NCI-H446 treated with DMSO at 0.1 percent for 48 hours (cell line): ENCODE results near the gene RIPOR3.

ENCODE experiments used
- DNase-seq: peaks from one replicate; lab custom pipeline; 2025; lab: John Stamatoyannopoulos, UW

The RIPOR3 gene

DNA sequence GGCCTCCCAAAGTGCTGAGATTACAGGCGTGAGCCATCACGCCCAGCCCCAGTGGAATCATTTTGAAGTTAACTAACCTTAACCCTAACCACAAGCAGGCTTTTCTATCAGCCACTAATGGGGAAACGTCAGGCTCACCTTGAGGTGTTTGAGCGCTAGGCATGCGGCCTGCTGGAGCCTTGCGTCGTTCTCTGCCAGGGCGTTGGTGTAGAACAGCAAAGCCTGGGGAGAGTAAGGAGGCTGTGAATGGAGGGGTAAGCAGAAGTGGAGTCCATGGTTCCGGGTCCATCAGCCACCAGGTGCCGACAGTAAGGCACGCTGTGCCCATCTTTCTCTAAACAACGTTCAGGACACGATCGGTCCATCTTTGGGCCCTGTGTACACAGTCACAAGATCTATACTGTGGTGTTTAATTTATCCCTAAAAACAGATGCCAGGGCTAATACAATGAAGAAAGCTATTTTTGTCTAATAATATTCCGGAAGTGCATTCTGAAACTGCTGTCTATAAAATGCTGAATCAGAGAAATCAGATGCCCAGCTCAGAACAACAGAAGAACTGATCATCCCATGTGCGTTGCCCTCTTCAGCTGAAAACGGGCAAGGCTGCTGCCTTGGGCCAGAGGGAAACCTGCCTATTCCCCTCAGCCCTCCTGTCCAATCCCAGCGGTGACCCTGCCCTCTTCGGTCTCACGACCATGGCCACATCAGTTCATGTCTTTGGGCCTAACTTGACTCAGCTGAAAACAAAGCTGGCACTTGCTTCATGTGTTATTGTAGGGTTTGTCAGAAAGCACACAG, 101.6 kb downstream of the RIPOR3 start:
- DNase-seq: no peak

- no peak for DNase-seq
Measured at GRCh38 chr20:50588034-50588736, 103.2 kb downstream of the RIPOR3 start.

DNA sequence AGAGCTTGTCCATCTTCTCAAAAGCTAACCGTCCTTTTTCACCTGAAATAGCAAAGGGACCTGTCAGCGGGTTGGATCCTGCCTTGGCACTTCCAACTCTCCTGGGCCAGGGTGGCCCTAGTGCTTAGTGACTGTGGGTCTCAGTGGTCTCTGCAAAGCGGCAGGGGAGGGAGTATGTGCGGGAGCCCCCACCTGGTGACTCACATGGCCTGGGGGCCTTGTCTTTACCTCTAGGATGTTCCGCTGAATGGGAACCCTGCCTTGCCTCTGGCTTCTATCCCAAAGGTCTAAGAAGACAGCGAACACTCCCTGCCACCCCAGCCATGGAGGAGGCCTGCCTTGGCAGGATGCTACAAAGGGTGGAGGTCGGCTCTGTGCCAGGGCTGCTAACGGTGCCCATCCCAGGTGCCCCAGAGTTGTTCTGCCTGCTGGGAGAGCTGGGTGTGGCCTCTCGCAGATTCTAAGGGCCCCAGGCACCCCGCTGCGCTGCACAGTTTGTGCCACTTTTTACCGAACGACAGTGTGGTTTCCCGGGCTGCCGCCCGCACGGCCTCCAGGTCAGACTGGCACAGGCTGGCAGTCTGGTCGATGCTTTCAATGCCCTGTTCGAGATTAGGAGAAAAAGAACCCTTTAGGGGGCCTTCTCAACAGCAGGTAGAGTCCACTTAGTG, 103.9 kb downstream of the RIPOR3 start:
- DNase-seq: no peak

- no peak for DNase-seq
Measured at GRCh38 chr20:50586531-50587232, 104.7 kb downstream of the RIPOR3 start.

DNA sequence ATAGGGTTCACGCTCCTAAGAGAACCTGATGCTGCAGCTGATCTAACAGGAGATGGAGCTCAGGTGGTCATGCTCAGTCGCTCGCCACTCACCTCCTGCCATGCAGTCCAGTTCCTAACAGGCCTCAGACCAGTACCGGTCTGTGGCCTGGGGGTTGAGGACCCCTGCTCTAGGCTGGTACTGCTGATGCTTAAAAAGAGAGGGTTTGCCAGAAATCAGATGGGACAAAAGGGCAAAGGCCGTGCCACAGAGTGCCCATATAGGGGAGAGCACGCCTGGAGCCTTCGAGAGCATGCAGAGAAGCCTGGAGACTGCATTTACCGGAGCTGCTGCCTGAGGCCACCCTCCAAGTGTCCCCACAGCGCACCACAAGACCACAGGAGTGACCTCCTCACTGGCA, 105.7 kb downstream of the RIPOR3 start:
- no peak for DNase-seq

- no peak for DNase-seq
Measured at GRCh38 chr20:50585214-50585613, 106.1 kb downstream of the RIPOR3 start.

GRCh38 chr20:50584687-50585086, 106.7 kb downstream of the RIPOR3 start:
- DNase-seq: no peak

DNA sequence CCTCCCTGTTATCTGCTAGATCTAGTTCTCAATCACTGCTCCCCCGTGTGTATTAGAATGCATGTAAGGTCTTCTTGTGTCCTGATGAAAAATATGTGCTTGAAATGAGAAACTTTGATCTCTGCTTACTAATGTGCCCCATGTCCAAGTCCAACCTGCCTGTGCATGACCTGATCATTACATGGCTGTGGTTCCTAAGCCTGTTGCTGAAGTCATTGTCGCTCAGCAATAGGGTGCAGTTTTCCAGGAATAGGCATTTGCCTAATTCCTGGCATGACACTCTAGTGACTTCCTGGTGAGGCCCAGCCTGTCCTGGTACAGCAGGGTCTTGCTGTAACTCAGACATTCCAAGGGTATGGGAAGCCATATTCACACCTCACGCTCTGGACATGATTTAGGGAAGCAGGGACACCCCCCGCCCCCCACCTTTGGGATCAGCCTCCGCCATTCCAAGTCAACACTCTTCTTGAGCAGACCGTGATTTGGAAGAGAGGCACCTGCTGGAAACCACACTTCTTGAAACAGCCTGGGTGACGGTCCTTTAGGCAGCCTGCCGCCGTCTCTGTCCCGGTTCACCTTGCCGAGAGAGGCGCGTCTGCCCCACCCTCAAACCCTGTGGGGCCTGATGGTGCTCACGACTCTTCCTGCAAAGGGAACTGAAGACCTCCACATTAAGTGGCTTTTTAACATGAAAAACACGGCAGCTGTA, 107.7 kb downstream of the RIPOR3 start:
- no peak for DNase-seq

GRCh38 chr20:50582591-50583234, 108.6 kb downstream of the RIPOR3 start:
- no peak for DNase-seq

- no peak for DNase-seq
Measured at GRCh38 chr20:50582092-50582491, 109.2 kb downstream of the RIPOR3 start.

DNA sequence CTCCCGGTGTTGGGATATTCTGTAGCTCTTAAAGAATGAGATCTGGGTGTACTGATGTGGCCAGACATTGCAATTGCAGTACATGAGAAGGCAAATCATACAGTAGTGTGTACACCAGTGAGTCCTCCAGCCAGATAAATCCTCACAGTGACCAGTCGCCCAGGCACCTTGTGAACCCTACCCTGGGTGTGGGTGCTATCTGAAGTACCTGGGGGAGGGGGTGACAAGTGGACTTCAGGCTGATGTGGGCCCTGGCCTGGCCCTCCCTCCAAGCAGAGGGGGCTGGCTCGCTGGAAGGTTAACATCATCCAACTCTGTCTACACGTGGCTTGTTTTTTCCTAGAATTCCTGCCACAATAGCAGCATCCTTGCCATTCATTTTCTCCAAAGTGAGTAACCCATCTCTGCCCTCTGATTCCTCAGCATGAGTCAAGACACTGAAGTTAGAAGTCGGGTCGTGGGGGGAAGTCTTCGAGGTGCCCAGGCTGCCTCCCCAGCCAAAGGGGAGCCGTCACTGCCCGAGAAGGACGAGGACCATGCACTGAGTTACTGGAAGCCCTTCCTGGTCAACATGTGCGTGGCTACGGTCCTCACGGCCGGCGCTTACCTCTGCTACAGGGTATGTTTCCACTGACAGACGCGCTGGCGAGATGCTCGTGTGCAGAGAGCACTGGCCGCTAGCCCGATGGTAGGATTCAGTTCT, 110.3 kb downstream of the RIPOR3 start:
- no peak for DNase-seq

- DNase-seq: no peak
Measured at GRCh38 chr20:50580016-50580747, 111.2 kb downstream of the RIPOR3 start.

DNA sequence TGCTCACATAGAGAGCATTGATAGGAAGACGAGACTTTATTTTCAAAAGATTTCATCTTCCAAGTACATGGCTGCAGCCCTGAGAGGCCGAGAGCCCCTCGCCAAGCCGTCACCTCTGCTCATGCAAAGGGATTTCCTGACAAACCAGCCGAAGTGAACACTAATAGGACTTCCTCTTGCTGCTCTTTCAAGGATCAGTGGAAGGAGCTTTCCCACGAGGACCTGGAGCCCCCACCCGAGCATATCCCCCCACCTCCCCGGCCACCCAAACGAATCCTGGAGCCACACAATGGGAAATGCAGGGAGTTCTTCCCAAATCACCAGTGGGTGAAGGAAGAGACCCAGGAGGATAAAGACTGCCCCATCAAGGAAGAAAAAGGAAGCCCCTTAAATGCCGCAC, 111.8 kb downstream of the RIPOR3 start:
- DNase-seq: no peak

- DNase-seq: no peak
Measured at GRCh38 chr20:50578778-50579165, 112.6 kb downstream of the RIPOR3 start.

GRCh38 chr20:50578061-50578777, 113.1 kb downstream of the RIPOR3 start:
- no peak for DNase-seq

- peak; percentile 93 for DNase-seq
Measured at GRCh38 chr20:50577175-50578018, 113.9 kb downstream of the RIPOR3 start.

- no peak for DNase-seq
Measured at GRCh38 chr20:50575865-50576720, 115.2 kb downstream of the RIPOR3 start.
